ENCODE results near the gene MRPS5.

DNA sequence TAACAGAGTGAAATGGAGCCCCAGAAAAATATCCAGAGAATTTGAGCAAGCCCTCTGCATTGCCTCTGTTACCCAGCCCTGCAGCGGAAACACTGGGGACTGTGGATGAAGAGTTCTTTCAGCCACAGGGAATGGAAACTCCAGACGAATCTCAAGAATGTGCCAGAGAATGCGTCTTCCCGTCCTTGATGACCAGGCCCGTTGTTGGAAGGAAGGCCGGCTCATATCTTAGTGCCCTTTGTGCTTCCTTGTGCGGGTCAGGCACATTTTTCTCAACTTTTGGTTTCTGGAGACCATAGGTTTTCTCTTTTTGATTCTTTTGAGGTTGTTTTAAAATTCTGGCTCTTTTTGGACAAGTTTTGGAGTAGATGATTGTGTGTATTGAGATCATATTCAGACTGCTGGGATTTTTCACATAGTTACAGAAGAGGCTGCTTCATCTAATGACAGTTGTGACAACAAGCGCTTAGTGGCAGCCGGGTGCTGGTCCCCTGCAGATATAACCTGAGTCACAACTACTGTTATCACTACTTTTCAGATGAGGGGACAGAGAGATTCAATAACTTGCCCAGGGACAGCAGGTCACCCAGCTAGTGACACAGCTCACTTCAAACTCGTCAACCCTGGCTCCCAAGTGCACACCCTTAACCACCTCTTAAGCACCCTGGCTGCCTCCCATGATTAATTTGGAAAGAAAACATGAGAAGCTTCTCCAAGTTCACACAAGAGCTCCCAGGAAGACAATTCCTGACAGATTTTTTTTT lies 80.4 kb downstream of the MRPS5 start:
- TF ChIP-seq POLR2A (IDR thresholded peaks at IDR 0.05) (no peak), EP300 (IDR thresholded peaks at IDR 0.05) (no peak), POLR2AphosphoS5 (IDR thresholded peaks at IDR 0.05) (no peak)
- TF ChIP-seq, protein P1, sequence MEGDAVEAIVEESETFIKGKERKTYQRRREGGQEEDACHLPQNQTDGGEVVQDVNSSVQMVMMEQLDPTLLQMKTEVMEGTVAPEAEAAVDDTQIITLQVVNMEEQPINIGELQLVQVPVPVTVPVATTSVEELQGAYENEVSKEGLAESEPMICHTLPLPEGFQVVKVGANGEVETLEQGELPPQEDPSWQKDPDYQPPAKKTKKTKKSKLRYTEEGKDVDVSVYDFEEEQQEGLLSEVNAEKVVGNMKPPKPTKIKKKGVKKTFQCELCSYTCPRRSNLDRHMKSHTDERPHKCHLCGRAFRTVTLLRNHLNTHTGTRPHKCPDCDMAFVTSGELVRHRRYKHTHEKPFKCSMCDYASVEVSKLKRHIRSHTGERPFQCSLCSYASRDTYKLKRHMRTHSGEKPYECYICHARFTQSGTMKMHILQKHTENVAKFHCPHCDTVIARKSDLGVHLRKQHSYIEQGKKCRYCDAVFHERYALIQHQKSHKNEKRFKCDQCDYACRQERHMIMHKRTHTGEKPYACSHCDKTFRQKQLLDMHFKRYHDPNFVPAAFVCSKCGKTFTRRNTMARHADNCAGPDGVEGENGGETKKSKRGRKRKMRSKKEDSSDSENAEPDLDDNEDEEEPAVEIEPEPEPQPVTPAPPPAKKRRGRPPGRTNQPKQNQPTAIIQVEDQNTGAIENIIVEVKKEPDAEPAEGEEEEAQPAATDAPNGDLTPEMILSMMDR (IDR thresholded peaks at IDR 0.05), result no peak

Measured in suprapubic skin (tissue), 4 donors.